Adrenal gland (tissue), 19 donors: ENCODE data around the gene CTAGE1. TPM values are rescaled to one million over a fixed set of nuclear protein-coding genes. Genes with fewer than 3 reads are reported as not detected.
A peak's percentile ranks its signal among the peaks of the same experiment; 100 is the strongest.

ENCODE experiments used
- DNase-seq, 7 donors: peaks; one replicate each; pipeline ENCODE4 v3.0.0-alpha.2; 2019 to 2020
- H3K27ac ChIP-seq, 5 donors: fragments of 200-600 bp; sonication (generic) in 4 of 5; 1 replicate in 3 of 5; 2 replicates in 2 of 5; pipeline versions ENCODE4 v1.5.1 to v1.8.0; 2016 to 2020; ENCODE audit warnings: mild to moderate bottlenecking in 1 of 5
- H3K27me3 ChIP-seq: fragments of 200-600 bp; 2 replicates; pipeline ENCODE4 v1.8.0; 2021
- H3K36me3 ChIP-seq, 2 donors: fragments of 200-600 bp; replicated peaks in 1 of 2; 1 replicate in 1 of 2; 2 replicates in 1 of 2; pipeline versions ENCODE4 v1.5.1 to v1.8.0; 2018 to 2022
- H3K4me1 ChIP-seq, 2 donors: fragments of 200-600 bp; replicated peaks in 1 of 2; 1 replicate in 1 of 2; 2 replicates in 1 of 2; pipeline versions ENCODE4 v1.5.1 to v1.8.0; 2018 to 2021
- H3K4me3 ChIP-seq, 4 donors: fragments of 200-600 bp; sonication (generic) in 3 of 4; one replicate each; pipeline ENCODE4 v1.5.1; 2016 to 2018
- H3K9me3 ChIP-seq, 3 donors: fragments of 200-600 bp; sonication (generic) in 1 of 3; replicated peaks in 1 of 3; 1 replicate in 2 of 3; 2 replicates in 1 of 3; pipeline versions ENCODE4 v1.5.1 to v1.8.0; 2016 to 2021
- CTCF ChIP-seq, 6 experiments: fragments of 450-650 bp in 4 of 6; fragments of 200-600 bp in 2 of 6; sonication (generic) in 1 of 6; IDR thresholded peaks; 1 replicate in 5 of 6; 2 replicates in 1 of 6; pipeline versions ENCODE4 v1.5.1 to v1.8.0; 2016 to 2021; ENCODE audit warnings: antibody characterized with exemption in 6 of 6, mild to moderate bottlenecking in 2 of 6, moderate library complexity in 1 of 6
- POLR2A ChIP-seq, 2 donors: fragments of 450-650 bp; IDR thresholded peaks; one replicate each; pipeline ENCODE4 v1.6.1; 2017; ENCODE audit warnings: antibody characterized with exemption in 2 of 2, mild to moderate bottlenecking in 2 of 2, moderate library complexity in 1 of 2
- WGBS, 4 donors: extraction: QIAGEN DNeasy Blood & Tissue Kit in 2 of 4; methylation state at CpG; one replicate each; pipeline versions ENCODE4 v1.1.5 to v1.1.7; 2013 to 2017; 5-methylcytosine and 5-hydroxymethylcytosine counted together
- intact Hi-C, 2 donors: fragments of 100-400 bp; cut with DNase I; formaldehyde crosslinking; loops; one replicate each; pipeline versions ENCODE4 v1.14.1 to v1.15.0; 2022 to 2023
- long read RNA-seq, 10 donors: library from polyadenylated mRNA in 3 of 10; unstranded in 2 of 10; stranded (forward) in 1 of 10; transcript quantifications; one replicate each; pipeline ENCODE4 v2.0.0 and lab custom pipeline, GENCODE V29; 2021 to 2026
- polyA plus RNA-seq, 3 donors: library from polyadenylated mRNA; stranded (reverse); fragments of 200-250 nt in 2 of 3; fragments of 350-450 nt in 1 of 3; fragmentation: Illumina TruSeq in 1 of 3; extraction: RNeasy Lipid Tissue Mini Kit (QIAGEN cat#74804) in 1 of 3; gene quantifications; one replicate each; pipeline ENCODE4 v1.2.3, GENCODE V29; 2013 to 2014
- total RNA-seq, 9 donors: library from RNA; depleted of rRNA in 4 of 9; stranded (reverse); fragments of >200 nt in 4 of 9; fragments of 120-200 nt in 1 of 9; fragmentation: NEBNext Ultra II Directional in 1 of 9; extraction: Animal tissue kit (Norgen Biotek cat#: 25700) in 1 of 9; gene quantifications; one replicate each; pipeline versions ENCODE4 v1.1.0 to v1.2.4, GENCODE V29; 2013 to 2023
- donor health status: healthy with polysubstance abuse.
- donor health status: Bipolar disorder and iron deficiency.
- donor health status: DM: yes; HTN: yes; CAD: no.
- donor health status: DM: no; HTN: no; CAD: no.
- donor health status: DM: no; HTN: no; CAD: no.
- donor health status: DM: yes; HTN: yes; CAD: no.

CTAGE1 gene
- under 1 TPM in 3 of 9 donors, not detected in 6; under 0.01 to 0.14 (median 0.04) TPM for total RNA-seq
- not detected for polyA plus RNA-seq
- long read RNA-seq, donor 1, result 0 reads
- long read RNA-seq, donor 2, result 0 reads
- long read RNA-seq, donor 3, result 0 reads
- long read RNA-seq, donor 4, result 0 reads
- long read RNA-seq, donor 5, result 0 reads
- long read RNA-seq, donor 6, result 0 reads
- long read RNA-seq, donor 7, result 0 reads
- long read RNA-seq, donor 8, result 0 reads
- long read RNA-seq, donor 9, result 0 reads
- long read RNA-seq, donor 10, result 0 reads

GRCh38 chr18:22417496-22418188 is at the start of gene CTAGE1:
Gene CTAGE1 (minus strand): TSS chr18:22417915. CDS start chr18:22417811, 104 bp downstream.
- no peak within 1 kb of the TSS for H3K4me3 ChIP-seq
- no peaks in the 10 kb centered on the region for H3K4me1 ChIP-seq
- H3K27ac ChIP-seq, result no peak within 1 kb of the TSS
- TF ChIP-seq CTCF (IDR thresholded peaks at IDR 0.05) (no peak), POLR2A (IDR thresholded peaks at IDR 0.05) (no peak)
- intact Hi-C loops, result no loop called here
- no peaks in the 10 kb centered on the region for H3K27me3 ChIP-seq
- WGBS, 4 donors, result 83 to 92% (median 85%) methylated on average over 20 to 24 of the region's 24 CpGs
- DNase-seq, result no peak
- no peaks in the 10 kb centered on the region for H3K9me3 ChIP-seq
- no peaks in the 10 kb centered on the region for H3K36me3 ChIP-seq

GRCh38 chr18:22466608-22467395 is 49.1 kb upstream of the CTAGE1 start:
- 63 to 65% (median 64%) methylated on average over 3 of the region's 3 CpGs for WGBS, 4 donors

GRCh38 chr18:22465859-22466457 is 48.2 kb upstream of the CTAGE1 start:
- TF ChIP-seq CTCF (IDR thresholded peaks at IDR 0.05) (no peak), POLR2A (IDR thresholded peaks at IDR 0.05) (peak in 1 of 2 donors; percentile 34)
- peaks cover 19 to 25% of the 10 kb centered on the region in 2 donors for H3K4me1 ChIP-seq
- peak; percentile 53 to 87 (median 78) for DNase-seq
- H3K9me3 ChIP-seq, result no peaks in the 10 kb centered on the region
- H3K36me3 ChIP-seq, result no peaks in the 10 kb centered on the region
- intact Hi-C loops, result no loop called here
- 43 to 62% (median 56%) methylated on average over 3 of the region's 3 CpGs for WGBS, 4 donors
- no peak overlapping the region for H3K4me3 ChIP-seq
- no peaks in the 10 kb centered on the region for H3K27me3 ChIP-seq
- H3K27ac ChIP-seq, result peak overlapping the region in 3 of 5 donors; percentile 40 to 84 (median 73)

More at GRCh38 chr18:22466608-22467395, 49.1 kb upstream of the CTAGE1 start:
- Histone ChIP-seq H3K36me3 (no peaks in the 10 kb centered on the region), H3K4me1 (peaks cover 25 to 33% of the 10 kb centered on the region in 2 donors), H3K9me3 (no peaks in the 10 kb centered on the region), H3K4me3 (no peak overlapping the region), H3K27ac (peak overlapping the region in 3 of 5 donors; percentile 40 to 84 (median 73)), H3K27me3 (no peaks in the 10 kb centered on the region)
- intact Hi-C loops, result no loop called here
- DNase-seq, result peak in 2 of 7 donors; percentile 27 to 31
- TF ChIP-seq POLR2A (IDR thresholded peaks at IDR 0.05), result no peak
- TF ChIP-seq CTCF (IDR thresholded peaks at IDR 0.05), result no peak

- 94 to 98% (median 96%) methylated on average over 5 of the region's 5 CpGs for WGBS, 4 donors
- Histone ChIP-seq H3K27me3 (no peaks in the 10 kb centered on the region), H3K27ac (no peak overlapping the region), H3K4me1 (peaks cover 17% of the 10 kb centered on the region in 2 donors), H3K4me3 (no peak overlapping the region), H3K36me3 (no peaks in the 10 kb centered on the region), H3K9me3 (no peaks in the 10 kb centered on the region)
- no peak for DNase-seq
- no peak for TF ChIP-seq CTCF (IDR thresholded peaks at IDR 0.05)
- TF ChIP-seq POLR2A (IDR thresholded peaks at IDR 0.05), result no peak
- intact Hi-C loops, result no loop called here
Observed at GRCh38 chr18:22463076-22463475, 45.4 kb upstream of the CTAGE1 start.
